GM18526 (cell line): ENCODE results near the gene MT2A.

Experiments
- POLR2A ChIP-seq: IDR thresholded peaks from 3 replicates; pipeline ENCODE4 v1.6.1; 2011; ENCODE audit not compliant: insufficient read length; ENCODE audit errors: extremely low read depth

The MT2A gene

DNA sequence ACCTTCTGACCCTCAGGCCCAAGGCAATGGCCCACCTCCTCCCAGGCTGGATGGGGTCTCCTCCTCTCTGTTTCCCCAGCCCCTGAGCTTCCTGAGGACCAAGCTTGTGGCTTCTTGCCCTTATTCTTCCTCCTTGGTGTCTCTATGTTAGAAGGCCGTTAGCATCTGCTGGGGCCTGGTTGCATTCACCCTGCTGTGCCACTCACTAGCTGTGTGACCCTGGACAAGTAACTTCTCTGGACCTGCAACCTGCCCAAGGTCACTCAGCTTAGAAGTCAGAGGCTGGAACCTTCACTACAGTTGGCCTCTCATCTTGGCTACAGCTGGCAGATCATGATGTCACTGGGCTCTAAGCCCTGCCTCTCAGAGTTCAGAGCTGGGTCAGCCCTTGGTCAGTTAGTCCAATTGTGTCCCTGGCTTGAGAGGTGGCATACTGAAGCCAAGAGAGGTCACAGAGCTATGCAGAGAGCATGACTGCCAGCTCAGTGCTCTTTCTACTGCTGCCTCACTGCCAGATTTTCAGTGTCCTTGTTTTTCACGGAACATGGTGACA lies 3.0 kb downstream of the MT2A start:
- TF ChIP-seq POLR2A = no peak

DNA sequence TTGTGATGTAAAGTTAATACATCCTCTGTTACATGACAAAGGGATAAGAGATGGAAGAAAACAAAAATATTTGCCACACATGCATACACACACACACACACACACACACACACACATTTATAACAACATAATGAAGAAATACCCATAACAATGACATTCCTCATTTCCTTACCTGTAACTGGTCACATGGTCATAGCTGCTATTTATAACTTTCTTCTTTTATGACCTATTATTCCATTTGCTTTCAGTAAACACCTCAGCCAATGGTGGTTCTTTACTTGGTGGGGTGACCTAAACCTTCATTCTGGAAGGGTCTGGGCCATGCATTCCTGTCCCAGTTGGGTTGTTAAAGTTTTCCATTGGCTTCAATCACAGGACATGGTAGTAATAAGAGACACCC lies 5.3 kb downstream of the MT2A start:
- TF ChIP-seq POLR2A = no peak

DNA sequence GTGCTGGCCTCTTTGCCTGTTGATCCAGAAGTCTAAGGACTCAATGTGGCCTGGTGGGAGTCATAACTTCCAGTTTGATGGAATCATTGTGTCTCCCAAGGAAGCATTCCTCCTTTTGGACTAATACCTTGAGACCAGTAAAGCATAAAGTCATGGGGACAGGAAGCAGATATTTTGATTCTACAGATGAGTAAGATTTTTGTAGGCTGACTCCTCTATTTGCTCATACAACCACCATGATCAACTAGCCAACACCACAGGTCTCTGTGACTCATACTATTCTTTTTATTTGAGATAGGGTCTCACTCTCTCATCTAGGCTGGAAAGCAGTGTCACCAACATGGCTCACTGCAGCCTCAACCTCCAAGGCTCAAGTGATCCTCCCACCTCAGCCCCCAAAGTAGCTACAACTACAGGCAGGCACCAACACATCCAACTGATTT lies 6.2 kb downstream of the MT2A start:
- TF ChIP-seq POLR2A = no peak

DNA sequence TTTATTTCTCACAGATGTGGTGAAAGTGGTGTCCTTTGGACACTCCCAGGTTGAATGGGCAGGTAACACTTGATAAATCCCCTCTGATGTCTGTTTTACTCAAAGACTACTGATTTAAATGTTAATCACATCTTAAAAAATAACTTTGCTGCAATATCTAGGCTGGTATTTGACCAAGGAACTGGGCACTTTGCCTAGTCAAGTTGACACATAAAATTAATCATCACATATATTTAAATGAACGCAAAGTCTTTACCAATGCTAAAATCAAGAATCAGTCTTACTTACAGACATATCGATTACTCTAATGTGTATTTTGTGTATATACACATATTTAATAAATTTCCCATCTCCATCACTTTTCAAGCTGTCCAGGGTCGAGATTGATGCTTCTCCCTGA lies 7.0 kb downstream of the MT2A start:
- TF ChIP-seq POLR2A = no peak

DNA sequence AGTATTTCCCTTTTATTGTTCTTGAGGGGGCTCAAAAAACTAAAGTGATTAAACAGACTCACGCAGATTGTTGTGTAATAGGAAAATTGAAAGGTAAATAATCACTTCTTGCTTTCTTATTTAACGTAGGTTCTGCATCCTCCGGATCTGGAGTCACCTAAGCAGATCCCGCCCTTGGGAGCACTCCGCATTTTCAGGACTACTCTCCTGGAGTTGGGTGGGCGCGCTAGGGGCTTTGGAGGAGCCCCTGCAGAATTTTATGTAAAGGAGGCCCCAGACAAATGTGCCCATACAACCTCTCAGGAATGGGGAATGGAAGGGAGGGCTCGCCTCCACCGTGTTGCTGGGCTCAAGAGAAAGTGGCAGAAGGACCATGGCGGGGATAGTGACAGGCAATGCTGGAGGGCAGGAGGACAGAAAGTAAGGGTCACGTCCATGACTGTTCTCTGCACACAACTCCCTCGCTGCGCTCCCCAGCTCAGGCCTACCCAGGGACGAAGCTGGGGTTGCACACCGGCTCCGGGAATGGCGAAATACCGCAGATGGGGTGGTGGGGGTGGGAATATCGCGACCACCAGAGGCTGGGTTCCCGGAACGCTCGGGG lies 8.3 kb downstream of the MT2A start:
- TF ChIP-seq POLR2A = no peak

DNA sequence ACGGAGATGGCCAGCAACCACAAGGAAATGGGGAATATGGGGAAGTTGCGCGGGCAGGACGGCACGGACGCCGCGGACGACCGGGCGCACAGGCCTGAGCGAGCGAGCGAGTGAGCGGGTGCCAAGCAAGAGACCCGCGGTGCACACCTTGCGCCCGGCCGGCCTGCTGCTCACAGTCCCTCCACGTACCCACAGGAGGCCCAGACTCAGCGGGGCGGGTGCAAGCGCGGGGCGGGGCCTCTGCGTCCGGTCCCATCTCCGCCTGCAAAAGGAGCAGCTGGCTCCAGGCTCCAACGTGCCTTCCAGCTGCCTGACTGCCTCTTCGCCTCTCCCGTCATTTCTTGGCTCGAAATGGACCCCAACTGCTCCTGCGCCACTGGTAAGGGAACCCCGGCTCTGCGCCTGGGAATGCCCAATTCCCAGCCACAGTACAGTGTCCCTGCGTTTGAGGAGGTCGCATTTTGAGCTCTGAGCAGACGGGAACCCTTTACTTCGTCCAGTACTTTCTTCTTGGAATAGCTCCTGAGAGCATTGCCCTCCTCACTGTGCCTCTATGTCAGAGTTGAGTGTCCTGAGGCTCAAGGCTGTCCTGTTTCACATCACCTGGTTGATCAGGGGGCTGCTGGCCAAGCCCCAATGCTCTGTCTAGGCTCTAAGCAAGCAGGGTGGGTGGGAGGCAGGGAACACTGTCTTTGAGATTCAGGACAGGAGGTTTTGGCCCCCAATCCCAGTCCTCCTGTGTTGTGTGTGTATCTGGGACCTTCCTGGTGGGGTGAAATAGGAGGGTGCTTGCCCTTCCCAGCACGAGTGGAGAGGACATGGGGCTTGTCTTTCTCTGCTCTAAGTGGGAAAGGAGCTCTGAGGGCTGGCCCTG lies 9.1 kb downstream of the MT2A start:
- TF ChIP-seq POLR2A = no peak

DNA sequence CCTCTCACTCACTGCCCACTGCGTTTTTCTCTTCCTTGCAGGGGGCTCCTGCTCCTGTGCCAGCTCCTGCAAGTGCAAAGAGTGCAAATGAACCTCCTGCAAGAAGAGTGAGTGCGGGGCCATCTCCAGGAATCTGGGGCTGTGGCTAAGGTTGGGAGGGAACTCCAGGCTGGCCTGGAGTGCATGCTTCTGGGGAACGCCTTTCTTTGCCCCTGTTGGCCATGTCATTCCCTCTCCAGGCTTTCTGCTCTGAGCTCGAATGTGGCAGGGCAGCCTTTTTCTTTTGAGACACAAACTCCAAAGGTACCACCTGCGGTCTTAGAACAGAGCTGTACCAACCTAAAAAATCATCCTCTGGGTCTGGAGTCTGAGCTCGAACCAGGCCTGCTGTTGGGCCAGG lies 9.8 kb downstream of the MT2A start:
- no peak for TF ChIP-seq POLR2A

DNA sequence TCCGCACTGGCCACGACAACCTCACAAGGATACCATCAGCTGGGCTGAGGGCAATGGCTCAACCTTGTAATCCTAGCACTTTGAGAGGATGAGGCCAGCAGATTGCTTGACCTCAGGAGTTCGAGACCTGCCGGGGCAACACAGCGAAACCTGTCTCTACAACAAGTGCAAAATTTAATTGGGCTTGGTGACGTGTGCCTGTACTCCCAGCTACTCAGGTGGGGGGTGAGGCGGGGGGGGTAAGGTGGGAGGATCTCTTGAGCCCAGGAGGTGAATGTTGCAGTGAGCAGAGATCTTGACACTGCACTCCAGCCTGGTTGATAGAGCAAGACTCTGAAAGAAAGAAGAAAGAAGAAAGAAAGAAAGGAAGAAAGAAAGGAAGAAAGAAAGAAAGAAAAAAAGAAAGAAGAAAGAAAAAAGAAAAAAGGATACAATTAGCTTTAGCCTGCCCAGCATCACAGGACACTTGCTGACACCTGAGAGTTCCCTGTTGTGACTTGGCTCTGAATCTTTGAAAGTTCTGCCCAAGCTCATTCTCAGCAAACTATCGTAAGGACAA lies 12.0 kb downstream of the MT2A start:
- no peak for TF ChIP-seq POLR2A

DNA sequence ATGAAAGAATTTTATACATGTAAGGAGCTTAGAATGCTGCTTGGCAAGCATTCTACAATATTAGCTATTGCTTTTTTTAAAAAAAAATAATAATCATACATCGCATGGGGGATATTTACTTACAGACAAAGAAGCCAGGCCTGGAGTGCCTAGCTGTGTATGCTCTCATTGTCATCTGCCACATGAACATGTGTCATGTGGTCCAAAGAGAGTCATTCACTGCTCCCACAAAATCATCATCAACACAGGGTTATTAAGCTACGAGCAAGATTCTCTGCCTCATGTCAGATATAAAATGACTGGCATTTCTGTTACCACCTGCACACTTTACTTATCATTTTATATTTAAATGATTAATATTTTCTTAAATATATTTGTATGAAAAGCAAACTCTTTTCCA lies 15.3 kb downstream of the MT2A start:
- no peak for TF ChIP-seq POLR2A

DNA sequence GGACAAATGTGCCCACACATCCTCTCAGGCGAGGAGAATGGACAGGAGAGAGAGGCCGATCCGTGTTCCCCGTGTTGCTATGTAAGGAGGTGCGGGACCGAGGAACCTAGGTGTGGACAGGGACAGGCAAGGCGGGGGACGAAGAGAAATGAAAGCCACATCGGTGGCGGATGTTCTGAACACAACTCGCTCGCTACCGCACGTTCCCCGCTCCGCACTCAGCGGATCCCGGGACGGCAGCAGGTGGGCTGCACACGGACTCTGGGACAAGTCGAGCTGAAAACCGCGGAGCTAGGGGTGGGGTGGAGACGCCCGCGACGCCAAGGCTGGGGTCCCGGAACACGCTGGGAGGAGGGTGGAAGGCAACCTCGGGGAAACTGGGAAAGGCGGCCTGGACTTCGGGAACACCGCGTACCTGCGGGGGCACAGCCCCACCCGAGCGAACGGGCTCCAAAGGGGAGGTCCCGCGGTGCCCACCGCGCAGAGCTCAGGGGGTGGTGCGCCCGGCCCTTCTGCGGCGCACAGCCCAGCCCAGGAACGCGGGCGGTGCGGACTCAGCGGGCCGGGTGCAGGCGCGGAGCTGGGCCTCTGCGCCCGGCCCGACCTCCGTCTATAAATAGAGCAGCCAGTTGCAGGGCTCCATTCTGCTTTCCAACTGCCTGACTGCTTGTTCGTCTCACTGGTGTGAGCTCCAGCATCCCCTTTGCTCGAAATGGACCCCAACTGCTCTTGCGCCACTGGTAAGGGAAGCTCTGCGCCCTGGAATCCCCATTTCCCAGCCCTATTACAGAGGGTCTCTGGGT lies 17.0 kb downstream of the MT2A start, which contains the start of gene MT1E:
Gene MT1E, plus strand, starts transcription at position 642 of the 803 bp plus-strand sequence. Its CDS starts 71 bp downstream, at position 713.
- TF ChIP-seq POLR2A = peak; percentile 53

DNA sequence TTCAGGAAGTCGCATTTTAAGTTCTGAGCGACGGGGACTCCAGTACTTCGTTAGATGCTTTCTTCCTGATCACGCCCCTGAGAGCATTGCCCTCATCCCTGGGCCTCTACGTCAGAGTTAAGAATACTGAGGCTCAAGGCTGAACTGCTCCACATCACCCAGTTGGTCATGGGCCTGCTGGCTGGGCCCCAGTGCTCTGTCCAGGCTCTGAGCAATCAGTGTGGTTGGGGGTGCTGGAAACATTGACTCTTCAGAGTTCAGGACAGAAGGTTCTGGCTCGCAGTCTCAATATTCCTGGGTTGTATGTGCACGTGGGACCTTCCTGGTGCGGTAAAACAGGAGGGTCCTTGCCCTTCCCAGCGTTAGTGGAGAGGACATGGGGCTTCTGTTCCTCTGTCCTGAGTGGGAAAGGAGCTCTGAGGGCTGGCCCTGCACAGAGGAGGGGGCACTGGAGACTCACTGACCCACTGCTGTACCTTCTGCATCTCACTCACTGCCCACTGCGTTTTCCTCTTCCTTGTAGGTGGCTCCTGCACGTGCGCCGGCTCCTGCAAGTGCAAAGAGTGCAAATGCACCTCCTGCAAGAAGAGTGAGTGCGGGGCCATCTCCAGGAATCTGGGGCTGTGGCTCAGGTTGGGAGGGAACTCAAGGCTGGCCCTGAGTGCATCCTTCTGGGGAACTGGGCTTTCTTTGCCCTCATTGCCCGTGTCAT lies 17.7 kb downstream of the MT2A start:
- no peak for TF ChIP-seq POLR2A

DNA sequence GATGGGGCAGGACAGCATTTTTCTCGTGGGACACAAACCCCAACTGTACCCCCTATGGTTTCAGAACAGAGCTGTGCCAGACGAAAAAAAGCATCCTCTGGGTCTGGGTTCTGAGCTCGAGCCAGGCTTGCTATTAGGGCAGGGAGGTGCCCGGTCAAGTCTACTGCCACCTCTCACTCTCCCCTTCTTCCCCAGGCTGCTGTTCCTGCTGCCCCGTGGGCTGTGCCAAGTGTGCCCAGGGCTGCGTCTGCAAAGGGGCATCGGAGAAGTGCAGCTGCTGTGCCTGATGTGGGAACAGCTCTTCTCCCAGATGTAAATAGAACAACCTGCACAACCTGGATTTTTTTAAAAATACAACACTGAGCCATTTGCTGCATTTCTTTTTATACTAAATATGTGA lies 18.3 kb downstream of the MT2A start:
- TF ChIP-seq POLR2A = no peak

DNA sequence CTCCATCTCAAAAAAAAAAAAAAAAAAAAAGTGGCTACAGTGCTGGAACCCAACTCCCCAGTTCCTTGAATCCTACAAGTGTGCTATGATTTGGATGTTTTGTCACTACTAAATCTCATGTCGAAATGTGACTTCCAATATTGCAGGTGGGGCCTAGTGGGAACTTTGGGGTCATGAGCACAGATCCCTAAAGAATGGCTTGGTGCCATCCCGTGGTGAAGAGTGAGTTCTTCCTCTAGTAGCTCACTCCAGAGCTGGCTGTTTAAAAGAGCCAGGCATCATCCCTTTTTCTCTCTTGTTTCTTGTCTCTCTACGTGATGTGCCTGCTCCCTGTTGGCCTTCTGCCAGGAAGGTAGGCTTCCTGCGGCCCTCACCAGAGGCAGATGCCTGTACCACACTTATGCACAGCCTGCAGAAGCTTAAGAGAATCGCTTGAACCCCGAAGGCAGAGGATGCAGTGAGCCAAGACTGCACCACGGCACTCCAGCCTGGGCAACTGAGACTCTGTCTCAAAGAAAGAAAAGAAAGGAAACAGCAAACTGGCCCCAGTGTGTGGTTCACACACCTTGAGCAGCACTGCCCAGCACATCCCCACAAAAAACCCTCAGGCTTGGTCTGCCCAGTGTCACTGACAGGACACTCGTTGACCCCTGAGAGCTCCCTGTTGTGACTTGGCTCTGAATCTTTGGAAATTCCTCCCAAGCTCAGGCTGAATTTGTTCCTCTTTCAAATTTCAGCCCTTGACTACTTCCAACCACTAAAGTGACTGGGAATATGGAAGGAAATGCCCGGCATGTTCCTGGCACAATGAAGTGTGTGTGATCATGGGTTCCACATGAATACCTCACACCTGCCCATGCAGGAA lies 20.3 kb downstream of the MT2A start:
- TF ChIP-seq POLR2A = no peak

DNA sequence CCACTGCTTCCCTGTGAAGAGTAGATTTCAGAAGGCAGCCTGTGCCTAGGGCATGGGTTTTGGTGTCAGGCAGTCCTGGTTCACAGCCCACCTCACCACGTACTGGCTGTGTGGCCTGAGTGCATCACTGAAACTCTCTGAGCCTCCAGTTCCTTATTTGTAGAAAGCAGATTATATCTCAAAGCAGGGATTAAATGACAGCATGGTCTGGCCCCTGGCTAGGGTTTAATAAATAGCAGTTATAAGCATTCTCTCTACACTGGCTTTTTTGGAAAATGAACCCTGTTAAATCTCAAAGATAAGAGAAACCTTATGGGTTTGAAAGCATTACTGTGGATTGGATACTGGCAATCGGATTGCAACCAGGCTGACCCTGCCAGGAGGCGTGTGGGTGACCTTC lies 21.1 kb downstream of the MT2A start:
- no peak for TF ChIP-seq POLR2A

DNA sequence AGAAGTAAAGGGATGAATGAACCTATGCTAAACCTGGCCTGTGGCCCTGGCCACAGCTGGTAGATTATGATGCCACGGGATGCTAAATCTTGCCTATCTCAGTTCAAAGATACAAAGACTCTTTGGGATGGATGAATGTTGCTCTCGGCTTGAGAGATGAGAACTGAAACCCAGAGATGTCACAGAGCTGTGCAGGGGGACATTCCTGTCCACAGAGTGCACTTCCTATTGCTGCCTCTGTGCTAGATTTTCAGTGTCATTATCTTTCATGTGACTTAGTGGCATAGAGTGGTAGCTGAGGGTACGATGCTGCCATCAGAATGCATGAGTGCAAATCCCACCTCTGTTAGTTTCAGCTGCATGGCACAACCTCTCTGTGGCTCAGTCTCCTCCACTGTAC lies 21.8 kb downstream of the MT2A start:
- no peak for TF ChIP-seq POLR2A
